Breast epithelium (tissue), 3 donors: Measurements from ENCODE around the gene NQO2.
"Not testable (repeated sequence)": the region's sequence is repeated elsewhere in the genome, so short reads cannot be mapped to it uniquely, and the experiment has no call there.

Source experiments
- POLR2A ChIP-seq: fragments of 450-650 bp; IDR thresholded peaks from one replicate; pipeline ENCODE4 v1.6.1; 2016; ENCODE audit warnings: antibody characterized with exemption, mild to moderate bottlenecking, moderate library complexity
- TF ChIP-seq, protein P1 (sequence below), 3 donors: fragments of 450-650 bp; IDR thresholded peaks; one replicate each; pipeline ENCODE4 v1.5.1; 2016 to 2017; ENCODE audit warnings: antibody characterized with exemption in 3 of 3, mild to moderate bottlenecking in 3 of 3, moderate library complexity in 3 of 3

- TF ChIP-seq POLR2A, result not testable (repeated sequence)
- TF ChIP-seq, protein P1, sequence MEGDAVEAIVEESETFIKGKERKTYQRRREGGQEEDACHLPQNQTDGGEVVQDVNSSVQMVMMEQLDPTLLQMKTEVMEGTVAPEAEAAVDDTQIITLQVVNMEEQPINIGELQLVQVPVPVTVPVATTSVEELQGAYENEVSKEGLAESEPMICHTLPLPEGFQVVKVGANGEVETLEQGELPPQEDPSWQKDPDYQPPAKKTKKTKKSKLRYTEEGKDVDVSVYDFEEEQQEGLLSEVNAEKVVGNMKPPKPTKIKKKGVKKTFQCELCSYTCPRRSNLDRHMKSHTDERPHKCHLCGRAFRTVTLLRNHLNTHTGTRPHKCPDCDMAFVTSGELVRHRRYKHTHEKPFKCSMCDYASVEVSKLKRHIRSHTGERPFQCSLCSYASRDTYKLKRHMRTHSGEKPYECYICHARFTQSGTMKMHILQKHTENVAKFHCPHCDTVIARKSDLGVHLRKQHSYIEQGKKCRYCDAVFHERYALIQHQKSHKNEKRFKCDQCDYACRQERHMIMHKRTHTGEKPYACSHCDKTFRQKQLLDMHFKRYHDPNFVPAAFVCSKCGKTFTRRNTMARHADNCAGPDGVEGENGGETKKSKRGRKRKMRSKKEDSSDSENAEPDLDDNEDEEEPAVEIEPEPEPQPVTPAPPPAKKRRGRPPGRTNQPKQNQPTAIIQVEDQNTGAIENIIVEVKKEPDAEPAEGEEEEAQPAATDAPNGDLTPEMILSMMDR (IDR thresholded peaks at IDR 0.05), result not testable (repeated sequence)
These were observed 3.5 kb downstream of the NQO2 start for GRCh38 chr6:3003226-3003625.
